ENCODE data around the gene RALGAPA2. TPM values are rescaled to one million over a fixed set of nuclear protein-coding genes. Genes with fewer than 3 reads are reported as not detected.

Gene RALGAPA2
- total RNA-seq, 2 donors from 2014 or later = 40.2 to 45.4 TPM

- no peak overlapping the region for H3K4me3 ChIP-seq
- ATAC-seq (no peak), DNase-seq (no peak)
- H3K27ac ChIP-seq = no peak overlapping the region
- WGBS, 2 donors = 82 to 88% methylated on average over 2 of the region's 2 CpGs
- peaks cover 0 to 27% of the 10 kb centered on the region in 2 donors for H3K36me3 ChIP-seq (replicated peaks in 1 of 2; ENCODE audit: insufficient read depth in 1 of 2, low read depth in 2 of 2)
- intact Hi-C loops (cut with DNase I) = no loop called here
- TF ChIP-seq POLR2A (IDR thresholded peaks at IDR 0.05) = no peak
- no peak for TF ChIP-seq CTCF (IDR thresholded peaks at IDR 0.05)
- no peaks in the 10 kb centered on the region for H3K27me3 ChIP-seq
- H3K4me1 ChIP-seq = no peaks in the 10 kb centered on the region
- H3K9me3 ChIP-seq = no peaks in the 10 kb centered on the region
These were observed 79.8 kb downstream of the RALGAPA2 start for GRCh38 chr20:20632644-20633043.

GRCh38 chr20:20630551-20630950 is 81.9 kb downstream of the RALGAPA2 start:
- peaks cover 0 to 25% of the 10 kb centered on the region in 2 donors for H3K36me3 ChIP-seq (replicated peaks in 1 of 2; ENCODE audit: insufficient read depth in 1 of 2, low read depth in 2 of 2)
- intact Hi-C loops (cut with DNase I) = no loop called here
- no peak for ATAC-seq

DNA sequence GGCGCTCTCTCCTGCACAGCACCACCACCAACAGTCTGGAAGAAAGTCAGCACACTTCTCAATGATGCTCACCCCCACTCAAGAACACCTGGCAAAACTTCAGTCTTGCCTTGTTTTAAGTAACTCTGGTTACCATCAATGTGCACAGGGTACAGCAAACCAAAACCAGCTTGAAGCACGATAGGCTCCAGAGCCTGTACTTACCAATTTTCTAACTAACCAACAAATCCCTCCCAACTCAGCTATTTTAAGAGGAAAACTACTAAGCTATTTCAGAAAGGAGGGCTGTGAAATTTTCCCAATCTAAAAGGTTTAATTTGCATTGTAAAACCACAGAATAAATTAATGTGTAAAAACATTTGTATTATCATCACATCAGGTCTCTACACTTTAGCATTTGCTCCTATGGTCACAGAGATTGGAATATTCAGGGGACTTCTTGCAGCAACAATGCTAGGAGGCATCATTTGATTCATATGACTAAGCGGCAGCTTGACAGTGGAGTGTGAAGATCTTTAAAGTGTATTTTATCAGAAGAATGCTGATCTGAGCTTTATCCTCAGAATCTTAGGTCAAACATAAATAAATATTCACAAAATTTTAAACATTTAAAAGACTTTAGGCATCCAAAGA is 82.8 kb downstream of the RALGAPA2 start:
- ATAC-seq = no peak
- WGBS, 2 donors = 91 to 94% methylated on average over 3 of the region's 3 CpGs
- no peak for TF ChIP-seq POLR2A (IDR thresholded peaks at IDR 0.05)
- no peak for TF ChIP-seq CTCF (IDR thresholded peaks at IDR 0.05)
- Histone ChIP-seq H3K4me1 (no peaks in the 10 kb centered on the region), H3K27ac (no peak overlapping the region), H3K27me3 (no peaks in the 10 kb centered on the region), H3K4me3 (no peak overlapping the region), H3K36me3 (replicated peaks in 1 of 2; ENCODE audit: insufficient read depth in 1 of 2, low read depth in 2 of 2) (peaks cover 0 to 18% of the 10 kb centered on the region in 2 donors), H3K9me3 (no peaks in the 10 kb centered on the region)
- intact Hi-C loops (cut with DNase I) = no loop called here
- DNase-seq = no peak

More at GRCh38 chr20:20630551-20630950, 81.9 kb downstream of the RALGAPA2 start:
- no peaks in the 10 kb centered on the region for H3K27me3 ChIP-seq
- H3K27ac ChIP-seq = no peak overlapping the region
- DNase-seq = no peak
- WGBS, 2 donors = 95 to 96% methylated on average over 4 of the region's 4 CpGs
- no peaks in the 10 kb centered on the region for H3K4me1 ChIP-seq
- H3K9me3 ChIP-seq = no peaks in the 10 kb centered on the region
- H3K4me3 ChIP-seq = no peak overlapping the region
- TF ChIP-seq CTCF (IDR thresholded peaks at IDR 0.05) (no peak), POLR2A (IDR thresholded peaks at IDR 0.05) (no peak)

- intact Hi-C loops (cut with DNase I) = no loop called here
- no peaks in the 10 kb centered on the region for H3K4me1 ChIP-seq
- WGBS, 2 donors = 91 to 100% methylated on average over 2 of the region's 2 CpGs
- H3K27me3 ChIP-seq = no peaks in the 10 kb centered on the region
- no peak overlapping the region for H3K4me3 ChIP-seq
- no peak for TF ChIP-seq POLR2A (IDR thresholded peaks at IDR 0.05)
- TF ChIP-seq CTCF (IDR thresholded peaks at IDR 0.05) = no peak
- ATAC-seq (no peak), DNase-seq (no peak)
- peaks cover 0 to 10% of the 10 kb centered on the region in 2 donors for H3K36me3 ChIP-seq (replicated peaks in 1 of 2; ENCODE audit: insufficient read depth in 1 of 2, low read depth in 2 of 2)
- H3K9me3 ChIP-seq = no peaks in the 10 kb centered on the region
- H3K27ac ChIP-seq = no peak overlapping the region
These were observed 84.1 kb downstream of the RALGAPA2 start for GRCh38 chr20:20628314-20628713.

DNA sequence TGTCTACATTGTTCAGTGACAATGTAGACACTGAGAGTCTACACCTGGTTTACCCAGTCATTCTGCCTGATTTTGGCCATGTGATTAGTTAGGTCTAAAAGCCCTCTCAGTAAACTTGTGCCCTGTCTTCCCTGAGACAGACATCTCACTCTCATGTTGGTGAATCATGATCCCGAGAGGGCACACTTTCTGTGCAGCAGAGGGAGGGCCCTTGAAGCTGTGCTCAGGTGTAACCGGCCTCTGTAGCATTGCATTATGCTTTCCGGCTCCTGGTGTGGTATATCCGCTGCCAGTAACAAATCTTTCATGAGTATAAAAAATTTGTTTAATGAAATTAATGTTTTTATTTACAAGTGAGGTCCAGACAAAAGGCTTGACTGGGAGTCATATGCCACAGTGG is 85.0 kb downstream of the RALGAPA2 start:
- H3K4me3 ChIP-seq = no peak overlapping the region
- no peak overlapping the region for H3K27ac ChIP-seq
- H3K27me3 ChIP-seq = no peaks in the 10 kb centered on the region
- DNase-seq (no peak), ATAC-seq (no peak)
- intact Hi-C loops (cut with DNase I) = no loop called here
- whole genome bisulfite sequencing, 2 donors = 93 to 96% methylated on average over 4 of the region's 4 CpGs
- no peaks in the 10 kb centered on the region for H3K4me1 ChIP-seq
- H3K9me3 ChIP-seq = no peaks in the 10 kb centered on the region
- TF ChIP-seq CTCF (IDR thresholded peaks at IDR 0.05) = no peak
- TF ChIP-seq POLR2A (IDR thresholded peaks at IDR 0.05) = no peak
- H3K36me3 ChIP-seq (replicated peaks in 1 of 2; ENCODE audit: insufficient read depth in 1 of 2, low read depth in 2 of 2) = peaks cover 0 to 10% of the 10 kb centered on the region in 2 donors

Data from body of pancreas (tissue), 4 donors.